HK-2 (cell line): ENCODE data around the gene TAOK3.
"Not testable (repeated sequence)": the region's sequence is repeated elsewhere in the genome, so short reads cannot be mapped to it uniquely, and the experiment has no call there.

Source experiments
- DNase-seq: peaks from one replicate; pipeline ENCODE4 v3.0.0-alpha.2; 2018; ENCODE audit not compliant: unreplicated experiment

TAOK3 gene

DNA sequence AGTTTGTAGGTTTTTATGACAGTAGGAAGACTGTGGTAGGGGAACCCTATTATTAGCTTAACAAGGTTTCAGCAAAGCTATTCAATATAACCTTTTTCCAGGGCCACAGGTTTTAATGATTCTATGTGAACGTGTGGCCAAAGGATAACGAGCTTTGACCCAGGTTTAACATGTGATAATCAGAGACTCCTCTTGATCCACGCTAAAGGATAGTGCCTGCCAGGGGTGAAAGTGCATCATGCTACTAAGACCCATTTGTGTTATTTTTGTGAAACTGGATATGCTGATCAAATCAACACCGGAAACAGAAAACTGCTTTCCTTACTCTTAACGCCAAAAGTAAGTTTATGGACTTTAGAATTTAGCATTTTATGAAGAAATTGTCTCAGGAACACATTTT lies 909 bp upstream of the TAOK3 start:
- DNase-seq, result no peak

DNA sequence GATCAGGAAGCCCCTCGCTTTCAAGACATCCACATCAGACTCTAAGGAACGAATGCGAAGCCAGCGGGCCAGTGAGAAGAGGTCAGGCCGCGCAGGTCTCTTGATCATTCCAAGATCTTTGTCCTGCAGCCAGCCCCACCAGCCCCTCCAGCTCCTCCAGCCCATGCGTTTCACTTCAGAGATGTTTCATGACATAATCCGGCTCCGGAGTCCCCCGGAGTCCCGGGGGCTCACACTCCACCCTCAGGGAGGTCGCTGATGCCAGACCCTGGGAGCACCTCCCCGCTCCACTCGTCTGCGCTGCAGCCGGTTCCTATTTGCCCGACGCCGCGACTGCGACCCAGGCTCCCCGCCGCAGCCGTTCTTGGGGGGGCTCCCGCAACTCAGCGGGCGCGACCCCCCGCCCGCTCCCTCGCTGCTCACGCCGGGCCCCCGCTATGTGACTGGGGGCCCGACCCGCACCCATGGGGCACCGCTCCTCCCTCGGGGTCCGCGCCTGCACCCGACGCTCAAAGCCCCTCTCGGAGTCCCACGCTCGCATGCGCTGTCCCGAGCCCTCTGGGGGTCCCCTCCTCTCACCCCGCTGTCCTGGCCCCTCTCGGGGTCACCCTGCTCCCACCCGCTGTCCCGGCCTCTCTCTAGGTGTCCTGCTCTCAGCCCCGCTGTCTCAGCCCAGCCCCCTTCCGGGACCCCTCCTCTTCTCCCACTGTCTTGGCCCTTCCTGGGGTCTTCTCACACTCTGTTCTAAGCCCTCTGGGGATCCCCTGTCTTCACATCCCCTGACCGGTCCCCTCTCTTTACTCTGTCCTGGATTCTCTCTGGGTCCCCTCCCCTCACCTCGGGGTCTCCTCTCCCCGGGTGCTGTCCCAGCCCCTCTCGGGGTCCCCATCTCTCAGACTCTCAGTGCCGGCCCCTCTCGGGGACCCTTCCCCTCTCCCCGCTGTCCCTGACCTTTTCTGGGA lies 1.1 kb downstream of the TAOK3 start:
- peak; percentile 30 for DNase-seq

DNA sequence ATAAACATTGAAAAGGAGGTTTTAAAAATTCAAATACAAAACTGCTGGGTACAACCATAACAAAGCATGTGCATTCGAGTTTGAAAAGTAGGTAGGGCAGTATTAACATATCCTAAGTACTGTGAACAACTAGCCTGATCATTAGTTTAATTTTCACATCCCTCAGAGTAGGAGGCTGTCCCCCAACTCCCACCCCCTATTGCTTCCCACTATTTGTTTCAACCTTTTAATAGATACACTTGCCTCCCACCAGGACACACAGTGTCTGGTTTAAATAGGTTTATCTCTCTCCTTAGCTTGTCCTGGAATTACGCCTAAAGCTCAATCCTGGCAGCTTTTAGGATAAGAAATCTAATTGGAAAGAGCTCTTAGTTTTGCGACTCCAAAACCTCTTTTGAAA lies 2.1 kb downstream of the TAOK3 start:
- no peak for DNase-seq

DNA sequence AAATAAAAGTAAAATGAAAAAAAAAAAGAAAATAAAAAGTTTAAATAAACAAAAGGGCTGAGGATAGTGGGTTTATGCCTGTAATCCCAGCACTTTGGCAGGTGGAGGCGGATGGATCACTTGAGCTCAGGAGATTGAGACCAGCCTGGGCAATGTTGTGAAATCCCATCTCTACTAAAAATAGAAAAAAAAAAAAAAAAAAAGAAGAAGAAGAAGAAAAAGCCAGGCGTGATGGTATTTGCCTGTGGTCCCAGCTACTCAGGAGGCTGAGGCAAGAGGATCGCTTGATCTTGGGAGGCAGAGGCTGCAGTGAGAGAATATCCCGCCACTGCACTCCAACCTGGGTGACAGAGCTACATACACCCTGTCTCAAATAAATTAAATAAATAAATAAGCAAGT lies 3.9 kb downstream of the TAOK3 start:
- DNase-seq, result no peak

DNA sequence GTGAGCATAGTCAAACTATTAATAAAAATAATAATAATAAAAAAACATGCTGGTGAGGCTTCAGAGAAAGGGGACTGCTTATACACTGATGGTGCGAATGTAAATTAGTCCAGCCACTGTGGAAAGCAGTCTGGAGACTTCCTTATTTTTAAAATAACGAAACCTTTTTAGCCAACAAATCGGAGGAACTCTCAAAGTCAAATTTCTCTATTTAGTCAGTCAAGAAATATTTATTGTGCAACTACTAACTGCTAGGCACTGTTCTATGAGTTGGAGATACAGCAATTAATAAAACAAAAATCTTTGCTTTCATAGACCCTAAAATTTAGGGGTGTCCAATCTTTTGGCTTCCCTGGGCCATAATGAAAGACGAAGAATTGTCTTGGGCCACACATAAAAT lies 10.8 kb downstream of the TAOK3 start:
- no peak for DNase-seq

DNA sequence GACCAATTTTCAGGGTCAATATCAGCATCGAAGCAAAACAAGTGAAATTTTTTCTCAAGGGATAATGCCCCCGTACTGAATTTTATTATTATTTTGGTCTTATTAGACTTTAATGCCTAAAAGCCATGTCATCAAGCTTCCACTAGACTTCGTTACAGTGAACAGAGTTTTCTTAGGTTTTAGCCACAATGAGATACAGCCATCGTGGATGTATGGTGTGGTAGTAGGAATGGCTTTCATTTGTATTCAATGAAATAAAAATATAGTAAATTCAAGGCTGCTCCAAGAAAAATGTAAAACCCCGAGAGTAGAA lies 11.7 kb downstream of the TAOK3 start:
- DNase-seq, result no peak

DNA sequence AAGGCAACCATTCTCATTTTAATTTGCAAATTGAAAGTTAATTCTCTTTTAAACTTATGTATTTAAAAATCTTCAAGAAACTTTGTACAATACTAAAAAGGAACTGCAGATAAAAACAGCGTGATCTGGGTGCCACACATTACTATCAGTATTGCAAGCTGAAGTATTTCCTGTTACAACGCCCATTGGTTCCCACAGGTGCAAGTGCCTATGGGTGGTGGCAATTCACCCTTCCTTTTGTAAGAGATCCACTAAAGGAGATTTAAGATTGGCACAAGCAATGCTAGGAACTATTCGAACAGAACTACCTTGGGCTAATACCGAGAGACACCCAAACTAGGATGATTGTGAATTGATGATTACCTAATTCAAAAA lies 13.2 kb downstream of the TAOK3 start:
- no peak for DNase-seq

DNA sequence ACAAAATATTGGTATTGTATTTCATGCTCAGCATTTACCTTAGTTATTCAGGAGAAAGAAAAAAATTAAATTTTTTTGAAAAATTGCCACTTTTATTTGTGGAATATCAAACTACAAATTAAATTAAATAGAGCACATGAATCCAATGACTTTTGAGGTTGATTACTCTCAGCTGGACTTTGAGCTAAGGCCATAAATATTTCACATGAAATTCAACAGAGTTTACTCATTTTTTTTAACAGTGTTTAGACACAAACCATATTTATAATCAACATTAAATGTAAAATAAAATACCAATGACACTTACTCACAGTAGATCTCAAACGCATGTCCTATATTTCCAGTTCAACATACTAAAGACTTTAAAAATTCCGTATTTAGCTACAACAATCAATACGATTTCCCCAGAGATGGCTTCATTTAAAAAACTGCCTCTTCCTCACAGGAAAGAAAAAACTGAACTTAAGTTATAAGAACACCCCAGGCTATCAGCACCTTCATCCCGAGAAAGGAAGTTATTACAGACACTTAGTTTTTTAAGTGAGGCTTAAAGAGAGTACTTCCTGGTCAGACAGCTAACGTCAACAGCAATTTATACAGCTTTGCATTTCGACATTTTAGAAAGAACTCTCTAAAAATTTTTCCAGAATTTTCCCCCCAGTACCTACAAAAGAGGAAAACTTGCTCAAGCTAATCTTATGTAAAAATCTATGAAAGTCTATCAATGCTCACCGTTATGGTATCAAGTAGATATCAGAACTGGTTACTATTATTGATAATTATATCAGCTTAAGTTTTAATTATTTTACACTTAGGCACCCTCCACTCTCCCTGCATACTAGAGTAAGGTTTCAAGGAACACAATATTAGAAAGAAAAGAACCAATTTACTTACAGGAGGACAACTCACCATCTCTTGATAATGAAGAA lies 13.8 kb downstream of the TAOK3 start:
- no peak for DNase-seq

DNA sequence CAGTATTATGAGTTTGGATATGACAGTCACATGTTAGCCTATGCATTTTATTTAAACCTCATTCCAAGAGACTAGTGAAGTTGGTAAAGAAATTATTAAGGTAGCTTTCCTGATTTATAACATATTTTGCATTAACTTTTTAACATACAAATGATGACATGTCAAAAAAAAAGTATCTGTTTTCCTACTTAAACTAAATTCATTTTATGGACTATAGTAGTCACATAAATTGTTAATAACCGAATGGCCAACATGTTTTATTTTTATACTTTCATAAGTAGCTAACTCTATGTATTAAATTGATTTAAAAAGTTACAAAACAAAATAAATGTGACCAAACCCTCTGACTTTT lies 14.7 kb downstream of the TAOK3 start:
- DNase-seq, result no peak

DNA sequence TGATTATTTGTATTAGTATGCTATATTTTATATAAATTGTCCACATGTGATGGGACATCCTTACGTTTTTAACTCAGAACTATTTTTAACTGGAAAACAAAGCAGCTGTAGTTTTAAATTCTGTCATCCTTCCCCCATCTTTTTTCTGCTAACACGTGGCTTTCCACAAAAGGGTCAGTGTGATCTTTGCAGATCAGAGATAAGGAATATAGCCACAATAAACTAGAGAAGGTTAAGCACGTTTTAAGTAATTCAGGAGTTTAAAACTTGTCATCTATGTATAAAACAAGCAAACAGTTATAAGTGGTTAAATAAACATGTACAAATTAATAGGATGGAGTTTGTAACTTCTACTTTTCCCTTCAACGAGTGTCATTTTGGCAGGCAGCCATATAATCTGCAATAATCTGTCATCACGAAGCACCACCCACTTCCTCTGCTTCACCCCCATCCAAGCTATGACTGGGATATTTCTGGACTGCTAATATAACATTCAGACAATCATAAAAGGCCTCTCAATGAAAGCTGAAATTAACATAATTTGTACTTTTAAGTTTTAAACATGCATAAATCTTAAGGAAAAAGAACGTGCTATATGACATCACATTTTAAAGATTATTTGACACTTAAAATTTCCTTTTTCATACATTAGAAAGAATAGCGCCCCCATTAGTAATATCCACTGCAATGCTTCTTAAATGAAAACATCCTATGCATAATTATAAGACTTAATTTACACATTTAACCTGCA lies 15.3 kb downstream of the TAOK3 start:
- no peak for DNase-seq

DNA sequence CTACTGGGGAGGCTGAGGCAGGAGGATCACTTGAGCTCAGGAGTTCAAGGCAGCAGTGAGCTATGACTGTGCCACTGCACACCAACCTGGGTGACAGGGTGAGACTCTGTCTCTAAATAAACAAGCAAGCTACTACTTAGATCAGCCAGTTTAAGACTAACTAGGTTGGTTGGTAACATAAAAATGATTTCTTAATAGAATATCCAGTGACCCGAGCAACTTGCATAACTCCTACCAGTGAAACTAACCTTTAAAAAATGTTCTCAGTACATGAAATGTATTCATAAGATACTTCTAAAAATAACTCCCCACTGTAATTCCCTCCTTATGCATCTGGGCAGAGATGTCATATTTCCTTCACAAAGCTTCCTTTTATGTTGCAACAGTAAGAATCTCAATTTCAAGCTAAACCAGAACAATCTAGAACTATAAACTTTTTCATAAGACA lies 15.9 kb downstream of the TAOK3 start:
- DNase-seq, result no peak

DNA sequence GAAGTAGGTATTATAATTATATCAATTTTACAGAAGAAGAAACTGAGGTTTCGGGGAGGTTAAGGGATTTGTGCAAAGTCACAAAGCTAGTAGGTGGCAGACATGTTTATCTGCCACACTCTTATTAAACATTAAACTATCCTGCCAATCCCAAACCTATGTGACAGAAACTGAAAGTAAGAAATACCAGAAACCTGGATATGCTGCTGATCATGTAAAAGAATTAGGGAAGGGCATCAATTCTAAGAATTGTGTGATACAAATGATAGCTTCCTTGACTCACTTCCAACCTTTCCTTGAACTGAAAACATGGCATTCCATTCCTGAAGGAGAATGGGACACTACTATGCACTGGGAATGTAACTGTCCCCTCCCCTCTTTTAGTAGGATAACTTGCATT lies 16.9 kb downstream of the TAOK3 start:
- DNase-seq, result no peak

DNA sequence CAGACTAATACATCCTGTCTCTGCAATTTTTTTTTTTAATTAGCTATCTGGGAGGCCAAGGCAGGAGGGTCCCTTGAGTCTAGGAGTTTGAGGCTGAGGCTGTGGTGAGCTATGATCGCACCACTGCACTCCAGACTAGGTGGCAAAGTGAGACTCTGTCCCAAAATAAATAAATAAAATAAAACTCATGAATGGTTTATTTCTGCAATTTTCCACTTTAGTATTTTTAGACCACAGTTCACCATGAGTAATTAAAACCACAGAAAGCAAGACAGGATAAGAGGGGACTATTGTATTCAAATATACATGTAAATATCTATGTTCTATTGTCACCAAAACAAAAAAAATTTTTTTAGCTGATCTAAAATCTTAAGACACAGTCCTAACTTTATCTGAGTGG lies 17.8 kb downstream of the TAOK3 start:
- DNase-seq, result no peak

DNA sequence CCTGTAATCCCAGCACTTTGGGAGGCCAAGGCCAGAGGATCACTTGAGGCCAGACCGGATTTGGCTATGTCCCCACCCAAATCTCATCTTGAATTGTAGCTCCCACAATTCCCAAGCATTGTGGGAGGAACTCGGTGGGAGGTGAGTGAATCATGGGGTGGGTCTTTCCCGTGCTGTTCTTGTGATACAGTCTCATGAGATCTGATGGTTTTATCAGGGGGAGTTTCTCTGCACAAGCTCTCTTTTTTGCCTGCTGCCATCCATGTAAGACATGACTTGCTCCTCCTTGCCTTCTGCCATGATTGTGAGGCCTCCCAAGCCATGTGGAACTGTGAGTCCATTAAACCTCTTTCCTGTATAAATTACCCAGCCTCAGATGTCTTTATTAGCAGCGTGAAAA lies 18.2 kb downstream of the TAOK3 start:
- DNase-seq, result not testable (repeated sequence)

DNA sequence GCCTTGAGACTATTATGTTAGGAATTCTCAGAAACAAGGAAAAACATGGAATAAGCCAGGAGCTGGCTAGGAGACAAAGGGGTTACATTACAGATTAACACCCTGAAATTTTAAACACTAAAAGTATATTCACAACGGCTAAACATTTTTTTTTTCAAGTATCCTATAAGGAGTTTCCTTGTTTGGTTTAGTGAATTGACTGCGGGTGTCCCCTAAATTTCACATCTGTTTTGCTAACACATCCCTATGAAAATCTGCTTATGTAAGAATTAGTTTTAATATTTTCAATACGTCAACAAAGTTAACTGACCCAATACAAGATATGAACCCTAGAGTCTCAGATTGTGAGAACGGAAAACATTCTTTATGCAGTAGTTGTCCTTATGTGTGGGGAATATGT lies 19.0 kb downstream of the TAOK3 start:
- no peak for DNase-seq

DNA sequence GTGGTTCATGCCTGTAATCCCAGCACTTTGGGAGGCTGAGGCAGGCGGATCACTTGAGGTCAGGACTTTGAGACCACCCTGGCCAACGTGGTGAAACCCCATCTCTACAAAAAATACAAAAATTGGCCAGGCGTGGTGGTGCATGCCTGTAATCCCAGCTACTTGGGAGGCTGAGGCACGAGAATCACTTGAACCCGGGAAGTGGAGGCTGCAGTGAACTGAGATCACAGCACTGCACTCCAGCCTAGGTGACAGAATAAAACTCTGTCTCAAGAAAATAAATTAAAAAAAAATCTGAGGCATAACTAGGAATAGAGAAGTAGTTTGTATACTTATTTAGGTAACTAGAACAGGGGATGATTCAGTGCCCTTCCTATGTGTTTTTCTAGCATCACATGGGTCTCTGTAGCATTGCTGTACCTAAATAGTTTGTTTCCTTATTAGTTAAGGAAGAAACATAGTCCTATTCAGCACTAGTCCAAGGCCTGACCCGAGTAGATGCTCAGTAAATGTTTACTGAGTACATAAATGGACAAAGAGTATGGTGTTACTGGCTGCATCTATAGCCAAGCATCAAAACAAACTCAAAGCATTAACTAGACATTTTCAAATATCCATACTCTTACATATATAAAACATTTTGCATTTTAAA lies 21.7 kb downstream of the TAOK3 start:
- no peak for DNase-seq

DNA sequence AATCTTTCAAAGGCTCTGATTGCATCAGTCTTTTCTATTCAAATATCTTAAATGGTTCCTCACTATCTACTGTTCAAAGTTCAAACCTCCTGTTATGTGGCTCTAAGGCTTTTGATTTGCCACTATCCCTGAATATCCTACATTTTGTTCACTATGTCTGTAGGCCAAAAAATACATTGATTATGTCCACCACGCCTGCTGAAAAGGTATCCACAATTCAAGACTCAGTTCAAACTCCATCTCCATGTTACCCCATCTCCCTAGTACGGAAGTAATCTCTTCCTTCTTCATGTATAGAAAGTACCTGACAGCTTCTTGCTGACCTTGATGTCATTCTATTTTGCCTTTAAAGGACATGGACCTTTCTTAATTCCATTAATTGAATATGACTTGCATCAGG lies 24.8 kb downstream of the TAOK3 start:
- DNase-seq, result no peak

DNA sequence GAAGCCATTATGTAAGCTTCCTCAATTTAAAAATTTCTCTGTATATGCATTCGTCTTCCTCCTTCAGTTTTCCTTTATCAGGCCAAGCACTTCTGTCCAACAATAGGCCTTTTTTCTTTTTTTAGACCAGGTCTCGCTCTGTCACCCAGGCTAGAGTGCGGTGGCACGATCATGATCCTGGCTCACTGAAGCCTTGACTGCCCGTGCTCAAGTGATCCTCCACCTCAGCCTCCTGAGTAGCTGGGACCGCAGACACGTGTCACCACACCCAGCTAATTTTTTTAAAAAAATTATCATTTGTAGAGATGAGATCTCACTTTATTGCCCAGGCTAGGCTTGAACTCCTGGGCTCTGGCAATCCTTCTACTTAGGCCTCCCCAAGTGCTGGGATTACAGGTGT lies 25.8 kb downstream of the TAOK3 start:
- no peak for DNase-seq

DNA sequence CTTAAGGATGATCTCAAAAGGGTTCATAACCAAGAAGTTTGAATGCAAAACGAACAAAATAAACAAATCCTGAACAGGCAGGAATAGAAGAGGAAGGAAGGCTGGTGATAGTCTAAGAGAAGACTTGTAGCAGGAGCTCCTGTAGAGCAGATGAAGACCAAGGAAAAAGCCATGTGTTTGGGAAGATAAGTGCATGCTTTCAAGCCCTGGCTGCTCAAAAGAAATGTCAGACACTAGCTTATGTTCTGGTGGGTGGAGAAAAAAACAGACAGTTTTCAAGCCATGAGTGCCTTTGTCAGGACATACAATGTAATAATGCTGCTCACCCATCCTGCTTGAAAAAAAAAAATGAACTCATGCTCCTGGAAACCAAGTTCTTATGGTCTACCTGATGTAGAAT lies 27.4 kb downstream of the TAOK3 start:
- no peak for DNase-seq

DNA sequence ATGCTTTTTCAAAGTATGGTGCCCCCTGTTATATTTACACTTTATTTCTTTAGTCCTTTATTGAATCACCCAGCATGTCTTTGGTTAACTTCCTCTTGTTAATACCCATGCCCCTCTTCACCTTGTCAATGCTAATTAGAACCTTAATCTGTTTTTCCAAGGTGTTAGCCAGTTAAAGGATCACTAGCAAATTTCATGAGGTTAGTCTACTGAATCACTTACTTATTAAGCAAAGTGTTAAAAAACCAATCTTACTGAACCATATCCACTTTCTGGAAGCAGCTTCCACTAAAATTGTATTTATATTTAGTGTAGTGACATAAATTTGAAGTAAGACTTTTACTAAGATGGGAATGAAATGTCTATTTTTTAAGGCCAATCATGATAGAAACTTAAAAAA lies 27.9 kb downstream of the TAOK3 start:
- no peak for DNase-seq

DNA sequence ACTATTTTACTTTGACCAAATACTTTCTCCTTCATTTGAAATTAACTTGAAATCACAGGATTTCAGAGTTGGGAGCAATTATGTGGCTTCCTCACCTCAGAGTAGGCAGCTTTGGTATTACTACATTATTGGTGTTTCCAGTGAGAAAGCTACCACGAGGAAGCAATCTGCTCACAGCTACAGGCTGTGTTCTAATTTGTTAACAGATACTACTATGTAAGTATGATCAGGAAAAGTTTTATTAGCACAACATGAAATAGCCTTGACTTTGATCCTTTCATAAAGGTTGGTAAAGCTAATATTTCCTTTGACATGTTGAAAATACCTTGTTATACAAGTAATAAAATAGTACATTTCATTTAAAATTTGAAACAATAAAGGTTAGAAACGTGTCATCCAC lies 30.6 kb downstream of the TAOK3 start:
- no peak for DNase-seq
